ENCODE results near the gene LRRC39.

The LRRC39 gene

GRCh38 chr1:100147875-100148274 is 30.2 kb downstream of the LRRC39 start:
- H3K9ac ChIP-seq (ENCODE audit: low read depth, low read length), result no peak overlapping the region
- no peaks in the 10 kb centered on the region for H3K9me3 ChIP-seq (replicated peaks; ENCODE audit: low read length)
- no peak overlapping the region for H3K4me2 ChIP-seq (ENCODE audit: low read length)
- H3K4me1 ChIP-seq (ENCODE audit: control insufficient read depth, insufficient read depth, low read length), result no peaks in the 10 kb centered on the region
- H3K36me3 ChIP-seq (ENCODE audit: insufficient read depth, low read length), result peaks cover 48% of the 10 kb centered on the region
- H3K4me3 ChIP-seq (ENCODE audit: low read length), result no peak overlapping the region
- no peaks in the 10 kb centered on the region for H3K27me3 ChIP-seq (ENCODE audit: control insufficient read depth, insufficient read depth, low read length)

- Histone ChIP-seq H3K9ac (ENCODE audit: low read depth, low read length) (no peak overlapping the region), H3K4me2 (ENCODE audit: low read length) (no peak overlapping the region), H3K4me1 (ENCODE audit: control insufficient read depth, insufficient read depth, low read length) (no peaks in the 10 kb centered on the region), H3K9me3 (replicated peaks; ENCODE audit: low read length) (no peaks in the 10 kb centered on the region), H3K4me3 (ENCODE audit: low read length) (no peak overlapping the region), H3K27me3 (ENCODE audit: control insufficient read depth, insufficient read depth, low read length) (no peaks in the 10 kb centered on the region), H3K36me3 (ENCODE audit: insufficient read depth, low read length) (peaks cover 57% of the 10 kb centered on the region)
Measured at GRCh38 chr1:100146958-100147357, 31.1 kb downstream of the LRRC39 start.

- Histone ChIP-seq H3K4me1 (ENCODE audit: control insufficient read depth, insufficient read depth, low read length) (no peaks in the 10 kb centered on the region), H3K27me3 (ENCODE audit: control insufficient read depth, insufficient read depth, low read length) (no peaks in the 10 kb centered on the region), H3K36me3 (ENCODE audit: insufficient read depth, low read length) (peaks cover 75% of the 10 kb centered on the region), H3K4me2 (ENCODE audit: low read length) (no peak overlapping the region), H3K9ac (ENCODE audit: low read depth, low read length) (no peak overlapping the region), H3K4me3 (ENCODE audit: low read length) (no peak overlapping the region), H3K9me3 (replicated peaks; ENCODE audit: low read length) (no peaks in the 10 kb centered on the region)
Measured at GRCh38 chr1:100145116-100145515, 32.9 kb downstream of the LRRC39 start.

GRCh38 chr1:100142343-100142742 is 35.7 kb downstream of the LRRC39 start:
- H3K4me2 ChIP-seq (ENCODE audit: low read length), result no peak overlapping the region
- no peak overlapping the region for H3K4me3 ChIP-seq (ENCODE audit: low read length)
- peaks cover 88% of the 10 kb centered on the region for H3K36me3 ChIP-seq (ENCODE audit: insufficient read depth, low read length)
- no peaks in the 10 kb centered on the region for H3K4me1 ChIP-seq (ENCODE audit: control insufficient read depth, insufficient read depth, low read length)
- no peaks in the 10 kb centered on the region for H3K27me3 ChIP-seq (ENCODE audit: control insufficient read depth, insufficient read depth, low read length)
- H3K9me3 ChIP-seq (replicated peaks; ENCODE audit: low read length), result no peaks in the 10 kb centered on the region
- no peak overlapping the region for H3K9ac ChIP-seq (ENCODE audit: low read depth, low read length)

- no peak overlapping the region for H3K9ac ChIP-seq (ENCODE audit: low read depth, low read length)
- no peaks in the 10 kb centered on the region for H3K27me3 ChIP-seq (ENCODE audit: control insufficient read depth, insufficient read depth, low read length)
- H3K4me3 ChIP-seq (ENCODE audit: low read length), result no peak overlapping the region
- H3K4me2 ChIP-seq (ENCODE audit: low read length), result no peak overlapping the region
- H3K9me3 ChIP-seq (replicated peaks; ENCODE audit: low read length), result no peaks in the 10 kb centered on the region
- H3K36me3 ChIP-seq (ENCODE audit: insufficient read depth, low read length), result peaks cover 88% of the 10 kb centered on the region
- no peaks in the 10 kb centered on the region for H3K4me1 ChIP-seq (ENCODE audit: control insufficient read depth, insufficient read depth, low read length)
Measured at GRCh38 chr1:100141192-100141591, 36.9 kb downstream of the LRRC39 start.

- no peak overlapping the region for H3K4me2 ChIP-seq (ENCODE audit: low read length)
- H3K9ac ChIP-seq (ENCODE audit: low read depth, low read length), result no peak overlapping the region
- peaks cover 56% of the 10 kb centered on the region for H3K36me3 ChIP-seq (ENCODE audit: insufficient read depth, low read length)
- no peaks in the 10 kb centered on the region for H3K27me3 ChIP-seq (ENCODE audit: control insufficient read depth, insufficient read depth, low read length)
- no peaks in the 10 kb centered on the region for H3K9me3 ChIP-seq (replicated peaks; ENCODE audit: low read length)
- no peak overlapping the region for H3K4me3 ChIP-seq (ENCODE audit: low read length)
- H3K4me1 ChIP-seq (ENCODE audit: control insufficient read depth, insufficient read depth, low read length), result peaks cover 8% of the 10 kb centered on the region
Measured at GRCh38 chr1:100137602-100138001, 40.5 kb downstream of the LRRC39 start.

GRCh38 chr1:100134872-100135271 is 43.2 kb downstream of the LRRC39 start:
- no peaks in the 10 kb centered on the region for H3K27me3 ChIP-seq (ENCODE audit: control insufficient read depth, insufficient read depth, low read length)
- no peak overlapping the region for H3K4me3 ChIP-seq (ENCODE audit: low read length)
- H3K4me1 ChIP-seq (ENCODE audit: control insufficient read depth, insufficient read depth, low read length), result peaks cover 21% of the 10 kb centered on the region
- H3K9ac ChIP-seq (ENCODE audit: low read depth, low read length), result peak overlapping the region; percentile 87
- peaks cover 29% of the 10 kb centered on the region for H3K36me3 ChIP-seq (ENCODE audit: insufficient read depth, low read length)
- no peaks in the 10 kb centered on the region for H3K9me3 ChIP-seq (replicated peaks; ENCODE audit: low read length)
- H3K4me2 ChIP-seq (ENCODE audit: low read length), result peak overlapping the region; percentile 96

- peak within 1 kb of the TSS; percentile 100 for H3K4me3 ChIP-seq (ENCODE audit: low read length)
- peaks cover 21% of the 10 kb centered on the region for H3K4me1 ChIP-seq (ENCODE audit: control insufficient read depth, insufficient read depth, low read length)
- H3K36me3 ChIP-seq (ENCODE audit: insufficient read depth, low read length), result peaks cover 9% of the 10 kb centered on the region
- peak within 1 kb of the TSS; percentile 87 for H3K9ac ChIP-seq (ENCODE audit: low read depth, low read length)
- no peaks in the 10 kb centered on the region for H3K9me3 ChIP-seq (replicated peaks; ENCODE audit: low read length)
- no peaks in the 10 kb centered on the region for H3K27me3 ChIP-seq (ENCODE audit: control insufficient read depth, insufficient read depth, low read length)
- peak within 1 kb of the TSS; percentile 96 for H3K4me2 ChIP-seq (ENCODE audit: low read length)
Measured at GRCh38 chr1:100132566-100133477, 45.2 kb downstream of the LRRC39 start, which contains the start of the genes SASS6 and TRMT13. Gene SASS6 (minus strand): TSS chr1:100132930. CDS start chr1:100132814, 116 bp downstream. Gene TRMT13 (plus strand): TSS chr1:100133163. CDS start chr1:100133169, 6 bp downstream.

- no peaks in the 10 kb centered on the region for H3K9me3 ChIP-seq (replicated peaks; ENCODE audit: low read length)
- peaks cover 21% of the 10 kb centered on the region for H3K4me1 ChIP-seq (ENCODE audit: control insufficient read depth, insufficient read depth, low read length)
- peak overlapping the region; percentile 96 for H3K4me2 ChIP-seq (ENCODE audit: low read length)
- H3K36me3 ChIP-seq (ENCODE audit: insufficient read depth, low read length), result no peaks in the 10 kb centered on the region
- peak overlapping the region; percentile 87 for H3K9ac ChIP-seq (ENCODE audit: low read depth, low read length)
- no peaks in the 10 kb centered on the region for H3K27me3 ChIP-seq (ENCODE audit: control insufficient read depth, insufficient read depth, low read length)
- peak overlapping the region; percentile 100 for H3K4me3 ChIP-seq (ENCODE audit: low read length)
Measured at GRCh38 chr1:100131623-100132022, 46.4 kb downstream of the LRRC39 start.

GRCh38 chr1:100130552-100131077 is 47.4 kb downstream of the LRRC39 start:
- Histone ChIP-seq H3K4me2 (ENCODE audit: low read length) (no peak overlapping the region), H3K4me1 (ENCODE audit: control insufficient read depth, insufficient read depth, low read length) (peaks cover 21% of the 10 kb centered on the region), H3K36me3 (ENCODE audit: insufficient read depth, low read length) (no peaks in the 10 kb centered on the region), H3K9ac (ENCODE audit: low read depth, low read length) (no peak overlapping the region), H3K9me3 (replicated peaks; ENCODE audit: low read length) (no peaks in the 10 kb centered on the region), H3K4me3 (ENCODE audit: low read length) (no peak overlapping the region), H3K27me3 (ENCODE audit: control insufficient read depth, insufficient read depth, low read length) (no peaks in the 10 kb centered on the region)

- Histone ChIP-seq H3K36me3 (ENCODE audit: insufficient read depth, low read length) (no peaks in the 10 kb centered on the region), H3K4me2 (ENCODE audit: low read length) (no peak overlapping the region), H3K4me1 (ENCODE audit: control insufficient read depth, insufficient read depth, low read length) (peaks cover 11% of the 10 kb centered on the region), H3K27me3 (ENCODE audit: control insufficient read depth, insufficient read depth, low read length) (no peaks in the 10 kb centered on the region), H3K9ac (ENCODE audit: low read depth, low read length) (no peak overlapping the region), H3K9me3 (replicated peaks; ENCODE audit: low read length) (no peaks in the 10 kb centered on the region), H3K4me3 (ENCODE audit: low read length) (no peak overlapping the region)
Measured at GRCh38 chr1:100127226-100127625, 50.8 kb downstream of the LRRC39 start.

All from skeletal muscle satellite cell (primary cell).